Purkinje cell (primary cell): ENCODE data around the gene CMTM2. TPM values are rescaled to one million over a fixed set of nuclear protein-coding genes. Genes with fewer than 3 reads are reported as not detected.

Source experiments
- polyA plus RNA-seq: library from polyadenylated mRNA; unstranded; fragments of >200 nt; fragmentation: Nextera tagmentation; gene quantifications from 2 replicates; pipeline ENCODE4 v1.2.1, GENCODE V29; 2014

CMTM2 gene, protein sequence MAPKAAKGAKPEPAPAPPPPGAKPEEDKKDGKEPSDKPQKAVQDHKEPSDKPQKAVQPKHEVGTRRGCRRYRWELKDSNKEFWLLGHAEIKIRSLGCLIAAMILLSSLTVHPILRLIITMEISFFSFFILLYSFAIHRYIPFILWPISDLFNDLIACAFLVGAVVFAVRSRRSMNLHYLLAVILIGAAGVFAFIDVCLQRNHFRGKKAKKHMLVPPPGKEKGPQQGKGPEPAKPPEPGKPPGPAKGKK
- polyA plus RNA-seq = not detected in 2 replicates

DNA sequence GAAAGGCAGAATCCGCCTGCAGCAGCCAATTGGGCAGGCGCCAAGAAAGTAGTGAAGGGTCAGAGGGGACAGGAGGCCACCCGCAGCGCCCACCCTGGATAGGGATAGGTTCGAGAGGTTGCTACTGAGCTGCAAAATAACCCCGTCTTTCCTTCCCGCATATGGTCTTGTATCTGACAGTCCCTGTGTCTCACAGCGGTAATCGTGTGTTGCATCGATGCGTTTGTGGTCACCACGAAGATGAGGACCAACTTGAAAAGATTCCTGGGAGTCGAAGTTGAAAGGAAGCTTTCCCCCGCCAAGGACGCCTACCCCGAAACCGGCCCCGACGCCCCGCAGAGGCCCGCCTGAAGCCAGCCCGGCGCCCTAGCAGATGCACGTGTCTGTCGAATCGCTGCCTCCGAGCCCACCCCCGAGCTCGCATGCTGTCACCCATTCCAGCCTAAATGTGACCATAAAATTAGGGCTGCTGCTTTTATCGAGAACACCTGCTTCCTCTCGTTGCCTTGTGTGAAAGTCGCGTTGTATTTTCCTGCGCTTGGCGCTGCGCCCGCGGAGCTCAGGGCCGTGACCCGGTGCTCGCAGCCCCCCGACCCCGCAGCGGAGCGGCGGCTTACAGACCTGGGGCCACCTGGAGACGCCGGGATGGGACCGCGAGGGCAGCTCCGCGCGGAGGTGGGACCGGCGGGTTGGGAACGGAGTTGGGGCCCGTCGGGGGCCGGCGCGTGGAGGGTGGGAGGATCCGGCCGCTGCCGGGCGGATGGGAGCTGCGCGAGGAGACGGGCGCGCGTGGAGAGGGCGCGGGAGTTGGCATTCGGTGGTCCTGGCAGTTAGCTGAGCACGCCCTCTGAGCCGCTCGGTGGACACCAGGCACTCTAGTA is at the start of gene CMTM2:
Gene CMTM2, plus strand, starts transcription at position 813 of the 881 bp plus-strand sequence. CDS start 145 bp downstream, outside the sequence.

DNA sequence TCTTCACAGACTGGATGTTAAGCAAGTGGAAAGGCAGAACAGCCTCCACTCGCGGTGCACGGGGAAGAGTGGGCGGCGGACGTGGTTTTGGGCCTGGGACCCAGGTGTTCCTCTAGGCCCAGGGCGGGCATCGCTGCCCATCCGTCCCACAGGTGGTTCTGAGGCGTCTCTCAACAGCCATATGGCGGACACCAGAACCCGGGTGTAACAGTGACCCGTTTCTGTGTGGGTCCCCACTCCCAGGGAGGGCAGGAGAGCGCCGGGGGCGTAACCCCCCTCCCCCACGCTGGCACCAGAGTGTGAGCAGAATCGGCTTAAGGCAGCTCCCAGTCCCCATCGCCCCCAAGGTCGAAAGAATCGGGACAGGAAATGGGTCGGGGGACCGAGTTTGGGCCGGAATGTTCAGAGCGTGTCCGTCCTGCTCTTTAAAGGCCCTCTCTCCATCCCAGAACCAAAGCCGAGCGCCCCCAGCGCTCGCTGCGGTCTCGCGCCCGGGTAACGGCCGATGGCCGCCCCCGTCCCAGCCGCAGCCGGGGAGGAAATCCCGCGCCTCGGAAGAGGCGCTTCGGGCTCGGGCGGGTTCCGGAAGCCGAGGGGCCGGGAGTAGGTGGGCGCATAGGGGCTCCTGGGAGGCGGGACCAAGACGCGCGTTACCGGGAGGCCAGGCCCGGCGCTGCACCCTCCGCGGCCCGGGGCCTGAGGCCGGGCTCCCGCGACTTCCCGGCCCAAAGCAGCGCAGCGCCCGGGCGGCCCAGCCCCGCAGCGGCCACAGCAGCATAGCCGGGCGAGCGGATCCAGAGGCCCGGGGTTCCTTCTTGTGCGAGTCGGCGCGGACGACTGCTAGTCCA is 29.8 kb upstream of the CMTM2 start, which contains the start of gene TK2:
Gene TK2, minus strand, starts transcription at position 839 of the 848 bp plus-strand sequence. Its CDS starts 61 bp downstream, at position 778.

DNA sequence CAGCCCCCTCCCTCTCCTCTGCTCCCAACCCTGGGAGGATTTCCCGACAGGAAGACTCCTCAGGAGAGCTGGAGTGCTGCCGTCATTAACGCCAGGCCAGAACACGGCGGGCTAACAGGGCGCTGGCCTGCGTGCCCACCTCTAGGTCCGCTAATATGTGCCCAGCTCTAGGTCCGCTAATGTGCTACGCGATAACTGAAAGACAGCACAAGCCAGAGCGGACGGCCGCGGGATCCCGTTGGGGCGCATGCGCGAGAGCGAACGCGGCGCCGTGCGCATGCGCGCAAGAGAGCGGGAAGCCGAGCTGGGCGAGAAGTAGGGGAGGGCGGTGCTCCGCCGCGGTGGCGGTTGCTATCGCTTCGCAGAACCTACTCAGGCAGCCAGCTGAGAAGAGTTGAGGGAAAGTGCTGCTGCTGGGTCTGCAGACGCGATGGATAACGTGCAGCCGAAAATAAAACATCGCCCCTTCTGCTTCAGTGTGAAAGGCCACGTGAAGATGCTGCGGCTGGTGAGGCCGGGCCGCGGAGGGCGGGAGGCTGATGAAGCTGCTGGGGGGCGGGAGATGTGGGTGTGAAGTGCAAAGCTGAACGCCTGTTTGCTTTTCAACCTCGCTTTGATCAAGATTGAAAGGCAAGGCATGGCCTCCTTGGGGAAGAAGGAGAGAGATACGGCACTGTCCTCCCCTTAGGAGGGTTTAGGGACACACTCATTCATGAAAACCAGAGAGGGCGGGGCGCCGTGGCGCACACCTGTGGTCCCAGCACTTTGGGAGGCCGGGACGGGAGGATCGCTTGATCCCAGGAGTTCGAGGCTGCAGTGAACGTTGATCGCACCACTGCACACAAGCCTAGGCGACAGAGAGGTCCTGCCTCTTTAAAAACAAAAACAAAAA is 26.7 kb upstream of the CMTM2 start, which contains the start of gene CKLF:
Gene CKLF, plus strand, starts transcription at position 291 of the 892 bp plus-strand sequence. Its CDS starts 140 bp downstream, at position 431.

DNA sequence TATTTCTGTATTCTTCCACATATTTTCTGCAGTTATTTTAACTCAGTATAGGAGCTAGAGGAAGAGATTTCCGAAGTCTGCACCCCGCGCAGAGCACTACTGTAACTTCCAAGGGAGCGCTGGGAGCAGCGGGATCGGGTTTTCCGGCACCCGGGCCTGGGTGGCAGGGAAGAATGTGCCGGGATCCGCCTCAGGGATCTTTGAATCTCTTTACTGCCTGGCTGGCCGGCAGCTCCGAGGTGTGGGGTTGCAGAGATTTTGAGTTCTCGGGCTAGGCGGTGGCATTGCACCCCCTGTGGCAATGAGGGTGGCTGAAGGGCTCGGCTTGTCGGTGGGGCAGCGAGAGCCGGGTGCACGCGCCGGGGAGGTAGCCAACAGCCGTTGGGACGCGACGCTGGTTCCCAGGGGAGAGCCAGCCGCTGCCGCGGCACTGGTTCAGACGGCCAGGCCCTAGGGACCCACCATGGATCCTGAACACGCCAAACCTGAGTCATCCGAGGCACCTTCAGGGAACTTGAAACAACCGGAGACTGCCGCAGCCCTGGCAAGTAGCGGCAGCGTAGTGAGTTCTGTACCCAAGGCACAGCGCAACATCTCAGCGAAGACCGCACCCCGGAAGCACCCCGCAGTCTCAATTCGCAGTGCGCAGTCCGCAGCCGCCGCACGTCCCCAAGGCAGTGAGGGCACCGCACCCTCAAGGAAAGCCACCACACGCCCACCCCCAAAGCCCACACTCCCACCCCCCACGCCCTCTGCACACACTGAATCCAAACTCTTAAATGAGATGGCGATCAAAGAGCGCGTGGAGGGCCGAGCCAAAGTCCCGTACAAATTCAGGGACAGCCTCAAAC is 13.0 kb upstream of the CMTM2 start, which contains the start of gene CMTM1:
Gene CMTM1, plus strand, starts transcription at position 389 of the 851 bp plus-strand sequence. Its CDS starts 75 bp downstream, at position 464.

DNA sequence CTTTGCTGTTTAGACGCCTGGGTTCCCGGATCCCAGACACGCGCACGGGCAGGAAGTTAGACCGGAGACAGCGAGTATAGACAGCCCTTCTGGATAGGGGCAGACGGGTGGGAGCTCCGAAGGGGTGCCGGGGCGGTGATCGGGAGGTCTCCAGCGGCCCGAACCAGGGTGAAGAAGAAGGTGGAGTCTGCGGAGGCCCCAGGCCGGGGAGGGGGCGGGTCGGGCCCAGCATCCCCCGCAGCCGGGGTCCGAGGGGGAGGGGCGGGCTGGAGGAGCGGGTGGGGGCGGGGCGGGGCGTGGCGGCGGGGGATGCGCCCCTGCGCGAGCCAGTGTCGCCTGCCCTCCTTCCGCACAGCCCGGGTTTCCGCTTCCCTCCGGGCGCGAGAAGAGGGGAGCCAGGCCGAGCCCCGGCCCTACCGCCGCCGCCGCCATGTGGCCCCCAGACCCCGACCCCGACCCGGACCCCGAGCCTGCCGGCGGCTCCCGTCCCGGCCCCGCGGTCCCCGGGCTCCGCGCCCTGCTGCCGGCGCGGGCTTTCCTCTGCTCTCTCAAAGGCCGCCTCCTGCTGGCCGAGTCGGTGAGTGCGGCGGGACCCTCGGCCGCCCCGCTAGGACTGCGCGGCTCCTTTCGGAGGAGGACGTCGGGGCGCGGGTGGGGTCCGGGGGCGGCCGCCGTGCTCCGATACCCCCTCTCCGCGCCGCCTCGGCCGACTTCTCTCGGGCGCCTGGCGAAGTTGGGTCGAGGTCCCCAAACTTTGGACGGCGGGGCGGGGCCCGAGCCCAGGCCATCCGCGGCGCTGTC is 25.3 kb downstream of the CMTM2 start, which contains the start of gene CMTM3:
Gene CMTM3, plus strand, starts transcription at position 329 of the 801 bp plus-strand sequence. Its CDS starts 102 bp downstream, at position 431.

Other genes with a start within 250 kb of the CMTM2 start
- 0.76 TPM in 1 of 2 replicates, not detected in the other for gene CDH5, start 212.8 kb upstream of the CMTM2 start, polyA plus RNA-seq
- gene BEAN1, start 152.2 kb upstream of the CMTM2 start, polyA plus RNA-seq = not detected in 2 replicates
- 32.4 and 41.7 TPM in 2 replicates for gene TK2, start 29.3 kb upstream of the CMTM2 start, polyA plus RNA-seq
- gene CKLF, start 26.9 kb upstream of the CMTM2 start, polyA plus RNA-seq = 92.4 and 93.7 TPM in 2 replicates
- not detected in 2 replicates for gene CMTM1, start 13.0 kb upstream of the CMTM2 start, polyA plus RNA-seq
- 0.87 TPM in 1 of 2 replicates, not detected in the other for gene CMTM3, start 25.2 kb downstream of the CMTM2 start, polyA plus RNA-seq
- gene CMTM4, start 117.3 kb downstream of the CMTM2 start, polyA plus RNA-seq = 6.6 and 12.9 TPM in 2 replicates
- gene DYNC1LI2, start 172.1 kb downstream of the CMTM2 start, polyA plus RNA-seq = 55.7 and 65.1 TPM in 2 replicates
- gene TERB1, start 222.1 kb downstream of the CMTM2 start, polyA plus RNA-seq = 0.34 TPM in 1 of 2 replicates, not detected in the other